Breast epithelium (tissue), 3 donors: Measurements from ENCODE around the gene CMTM6.

Experiments
- POLR2A ChIP-seq: fragments of 450-650 bp; IDR thresholded peaks from one replicate; pipeline ENCODE4 v1.6.1; 2016; ENCODE audit warnings: antibody characterized with exemption, mild to moderate bottlenecking, moderate library complexity
- POLR2AphosphoS5 ChIP-seq, 3 donors: sonication (generic); formaldehyde crosslinking; IDR thresholded peaks; one replicate each; pipeline ENCODE4 v1.6.1; 2017; ENCODE audit warnings: antibody characterized with exemption in 3 of 3
- TF ChIP-seq, protein P1 (sequence below), 3 donors: fragments of 450-650 bp; IDR thresholded peaks; one replicate each; pipeline ENCODE4 v1.5.1; 2016 to 2017; ENCODE audit warnings: antibody characterized with exemption in 3 of 3, mild to moderate bottlenecking in 3 of 3, moderate library complexity in 3 of 3

- TF ChIP-seq, protein P1, sequence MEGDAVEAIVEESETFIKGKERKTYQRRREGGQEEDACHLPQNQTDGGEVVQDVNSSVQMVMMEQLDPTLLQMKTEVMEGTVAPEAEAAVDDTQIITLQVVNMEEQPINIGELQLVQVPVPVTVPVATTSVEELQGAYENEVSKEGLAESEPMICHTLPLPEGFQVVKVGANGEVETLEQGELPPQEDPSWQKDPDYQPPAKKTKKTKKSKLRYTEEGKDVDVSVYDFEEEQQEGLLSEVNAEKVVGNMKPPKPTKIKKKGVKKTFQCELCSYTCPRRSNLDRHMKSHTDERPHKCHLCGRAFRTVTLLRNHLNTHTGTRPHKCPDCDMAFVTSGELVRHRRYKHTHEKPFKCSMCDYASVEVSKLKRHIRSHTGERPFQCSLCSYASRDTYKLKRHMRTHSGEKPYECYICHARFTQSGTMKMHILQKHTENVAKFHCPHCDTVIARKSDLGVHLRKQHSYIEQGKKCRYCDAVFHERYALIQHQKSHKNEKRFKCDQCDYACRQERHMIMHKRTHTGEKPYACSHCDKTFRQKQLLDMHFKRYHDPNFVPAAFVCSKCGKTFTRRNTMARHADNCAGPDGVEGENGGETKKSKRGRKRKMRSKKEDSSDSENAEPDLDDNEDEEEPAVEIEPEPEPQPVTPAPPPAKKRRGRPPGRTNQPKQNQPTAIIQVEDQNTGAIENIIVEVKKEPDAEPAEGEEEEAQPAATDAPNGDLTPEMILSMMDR (IDR thresholded peaks at IDR 0.05) = no peak
- TF ChIP-seq POLR2AphosphoS5 (IDR thresholded peaks at IDR 0.05) (no peak), POLR2A (no peak)
Measured at GRCh38 chr3:32459450-32459849, 43.2 kb downstream of the CMTM6 start.
